D721Med (cell line): ENCODE results near the gene ATPAF1.

Experiments used
- DNase-seq: peaks from one replicate; pipeline ENCODE4 v3.0.0; 2011; ENCODE audit warnings: low spot score; ENCODE audit not compliant: insufficient read length
- FAIRE-seq: peaks from 2 replicates; lab custom pipeline; 2011; peaks lifted over from hg19 to GRCh38; lab: Jason Lieb, UNC
- TF ChIP-seq, protein P1 (sequence below): IDR thresholded peaks from 2 replicates; pipeline ENCODE4 v1.5.1; 2012; ENCODE audit warnings: mild to moderate bottlenecking, control low read depth; ENCODE audit not compliant: insufficient read depth; ENCODE audit errors: missing control alignments

Gene ATPAF1

DNA sequence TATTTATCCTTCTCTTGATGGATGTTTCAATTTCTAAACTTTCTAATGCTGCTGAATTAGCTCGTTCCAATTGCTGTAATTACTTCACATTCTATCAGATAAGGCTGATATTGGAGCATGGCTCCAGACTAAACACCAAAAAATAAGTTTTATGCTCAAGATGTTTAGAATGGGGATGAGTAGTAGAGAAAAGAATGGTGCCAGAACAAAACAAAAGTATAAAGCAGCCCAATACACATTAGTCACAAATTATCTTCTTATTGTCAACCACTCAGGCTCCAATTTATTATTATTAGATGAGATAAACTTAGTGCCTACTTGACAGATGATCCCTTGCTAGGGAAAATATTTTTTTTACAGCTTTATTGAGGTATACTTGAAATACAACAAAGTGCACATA lies 21.8 kb downstream of the ATPAF1 start:
- DNase-seq = no peak
- TF ChIP-seq, protein P1, sequence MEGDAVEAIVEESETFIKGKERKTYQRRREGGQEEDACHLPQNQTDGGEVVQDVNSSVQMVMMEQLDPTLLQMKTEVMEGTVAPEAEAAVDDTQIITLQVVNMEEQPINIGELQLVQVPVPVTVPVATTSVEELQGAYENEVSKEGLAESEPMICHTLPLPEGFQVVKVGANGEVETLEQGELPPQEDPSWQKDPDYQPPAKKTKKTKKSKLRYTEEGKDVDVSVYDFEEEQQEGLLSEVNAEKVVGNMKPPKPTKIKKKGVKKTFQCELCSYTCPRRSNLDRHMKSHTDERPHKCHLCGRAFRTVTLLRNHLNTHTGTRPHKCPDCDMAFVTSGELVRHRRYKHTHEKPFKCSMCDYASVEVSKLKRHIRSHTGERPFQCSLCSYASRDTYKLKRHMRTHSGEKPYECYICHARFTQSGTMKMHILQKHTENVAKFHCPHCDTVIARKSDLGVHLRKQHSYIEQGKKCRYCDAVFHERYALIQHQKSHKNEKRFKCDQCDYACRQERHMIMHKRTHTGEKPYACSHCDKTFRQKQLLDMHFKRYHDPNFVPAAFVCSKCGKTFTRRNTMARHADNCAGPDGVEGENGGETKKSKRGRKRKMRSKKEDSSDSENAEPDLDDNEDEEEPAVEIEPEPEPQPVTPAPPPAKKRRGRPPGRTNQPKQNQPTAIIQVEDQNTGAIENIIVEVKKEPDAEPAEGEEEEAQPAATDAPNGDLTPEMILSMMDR = no peak
- no peak for FAIRE-seq

DNA sequence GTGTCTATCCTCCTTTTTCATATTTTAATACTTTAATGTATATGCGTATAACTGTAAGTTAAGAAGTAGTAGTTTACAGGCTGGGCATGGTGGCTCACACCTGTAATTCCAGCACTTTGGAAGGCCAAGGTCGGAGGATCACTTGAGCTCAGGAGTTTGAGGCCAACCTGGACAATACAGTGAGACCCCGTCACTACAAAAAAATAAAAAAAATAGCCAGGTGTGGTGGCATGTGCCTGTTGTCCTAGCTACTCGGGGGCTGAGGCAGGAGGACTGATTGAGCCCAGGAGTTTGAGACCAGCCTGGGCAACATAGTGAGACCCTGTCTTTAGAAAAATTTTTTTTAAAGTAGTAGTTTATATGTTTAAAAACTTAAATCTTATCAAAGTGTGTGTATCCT lies 22.3 kb downstream of the ATPAF1 start:
- TF ChIP-seq, protein P1 = no peak
- no peak for FAIRE-seq
- no peak for DNase-seq

DNA sequence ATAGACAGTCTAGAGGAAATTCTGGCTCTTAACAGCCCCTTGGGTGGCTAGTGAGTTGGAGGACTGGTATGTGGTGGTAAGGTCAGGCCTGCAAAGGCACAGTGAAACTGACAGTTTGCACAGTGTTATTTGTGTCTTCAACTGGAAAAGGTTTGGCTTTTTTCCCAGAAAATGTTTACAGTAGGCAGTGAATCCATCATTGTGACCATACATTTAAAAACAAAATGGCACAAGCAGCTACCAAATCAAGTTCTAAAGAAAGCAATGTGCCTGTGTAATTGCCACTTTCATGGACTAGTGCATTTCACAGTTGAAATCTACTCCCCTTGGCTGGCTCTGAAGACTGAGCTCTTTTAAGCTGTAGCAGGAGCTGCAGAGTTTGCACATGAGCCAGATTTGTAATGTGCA lies 24.8 kb downstream of the ATPAF1 start:
- TF ChIP-seq, protein P1 = no peak
- DNase-seq (no peak), FAIRE-seq (no peak)

DNA sequence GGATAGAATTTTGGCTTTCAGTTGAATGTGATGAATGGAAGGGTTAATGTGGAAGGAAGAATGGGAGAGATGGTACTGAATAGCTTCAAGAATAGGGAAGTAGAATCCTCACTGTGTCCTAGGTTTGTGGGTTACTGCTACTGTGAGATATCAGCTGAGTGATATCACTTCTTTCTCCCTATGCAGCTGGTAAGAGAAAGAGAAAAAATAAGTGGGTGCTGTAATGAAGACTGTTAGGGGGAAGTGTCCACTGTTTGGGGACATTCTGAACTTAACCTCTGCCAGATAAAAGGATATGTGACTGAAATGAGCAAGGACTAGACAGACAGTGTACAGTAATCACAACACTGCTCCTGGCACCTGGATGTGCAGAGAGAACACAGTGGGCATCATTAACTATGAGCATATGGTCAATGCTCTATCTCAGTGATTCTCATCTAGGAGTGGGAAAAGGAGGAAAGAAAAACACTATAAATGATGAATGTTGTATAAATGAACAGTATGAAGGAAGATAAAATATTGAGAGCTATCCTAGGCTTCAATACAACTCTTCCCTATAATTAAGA lies 26.0 kb downstream of the ATPAF1 start:
- TF ChIP-seq, protein P1 = no peak
- no peak for DNase-seq
- no peak for FAIRE-seq

DNA sequence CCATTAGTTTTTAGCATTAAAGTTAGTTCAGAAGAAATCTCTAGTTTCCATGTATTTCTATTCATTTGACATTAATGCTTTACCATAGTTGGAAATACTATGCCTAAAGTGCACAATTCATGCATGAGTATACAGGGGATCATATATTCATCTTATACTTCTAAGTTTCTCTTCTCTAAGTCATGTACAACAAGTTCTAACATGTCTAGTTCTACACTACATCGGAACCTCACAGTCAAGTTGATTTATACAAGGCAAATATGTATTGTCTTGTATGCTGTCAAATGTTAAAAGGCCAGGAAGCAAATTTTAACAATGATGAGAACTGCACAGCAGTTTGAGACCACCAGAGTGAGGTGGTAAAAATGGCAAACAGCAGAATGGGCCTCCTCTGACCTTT lies 28.6 kb downstream of the ATPAF1 start:
- no peak for DNase-seq
- TF ChIP-seq, protein P1 = no peak
- FAIRE-seq = no peak

DNA sequence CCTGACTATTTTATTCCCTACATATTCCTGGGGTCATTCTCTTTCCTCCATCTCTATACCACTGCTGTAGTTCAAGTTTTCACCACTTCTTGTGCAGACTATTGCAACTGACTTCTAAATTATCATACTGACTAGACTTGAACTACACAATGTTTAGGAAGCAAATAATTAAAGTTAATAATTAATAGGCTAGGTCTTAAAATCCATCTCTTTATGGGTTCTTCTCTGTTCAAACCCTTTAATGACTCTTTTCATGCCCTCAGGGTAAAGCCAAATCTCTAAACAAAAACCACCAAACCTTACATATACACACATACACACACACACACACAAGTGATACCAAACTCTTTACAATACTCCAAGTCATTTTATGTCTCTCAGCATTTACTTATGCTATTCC lies 29.2 kb downstream of the ATPAF1 start:
- FAIRE-seq = no peak
- no peak for DNase-seq
- TF ChIP-seq, protein P1 = no peak

DNA sequence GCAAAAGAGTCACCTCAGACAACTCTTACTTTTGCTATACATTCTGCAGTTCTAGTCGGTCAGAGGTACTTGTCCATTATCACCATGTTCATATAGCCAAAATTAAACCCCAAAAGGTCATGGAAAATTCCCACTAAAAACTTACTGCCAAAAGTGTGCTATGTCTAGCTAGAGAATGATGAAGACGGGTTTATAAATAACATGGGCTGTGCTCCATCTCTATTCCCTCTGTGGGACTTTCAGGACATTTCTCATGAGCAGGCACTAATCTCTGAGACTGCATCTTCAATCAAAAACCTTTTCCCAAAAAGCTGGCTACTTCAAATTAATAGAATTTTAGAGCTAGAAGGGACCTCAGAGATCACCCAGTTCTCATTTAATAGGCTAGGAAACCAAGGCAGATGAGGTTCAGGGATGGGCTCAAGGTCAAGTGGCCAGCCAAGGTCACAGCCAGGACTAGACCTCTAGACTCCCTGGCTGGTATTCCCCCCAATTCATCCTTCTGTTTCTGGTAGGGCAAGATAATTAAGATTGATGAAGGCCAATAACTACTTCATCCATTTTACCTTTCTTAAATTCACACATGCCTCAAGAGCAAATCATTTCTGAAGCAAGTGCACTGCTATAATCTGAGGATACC lies 30.6 kb downstream of the ATPAF1 start:
- no peak for FAIRE-seq
- DNase-seq = no peak
- TF ChIP-seq, protein P1 = no peak
